ENCODE results near the gene ARHGEF16.
A peak's percentile ranks its signal among the peaks of the same experiment; 100 is the strongest.

Gene ARHGEF16

GRCh38 chr1:3476666-3477065, 22.2 kb downstream of the ARHGEF16 start:
- DNase-seq, result no peak
- TF ChIP-seq POLR2A (IDR thresholded peaks at IDR 0.05; ENCODE audit: low read length), result no peak
- no peak for TF ChIP-seq GATA1 (IDR thresholded peaks at IDR 0.05; ENCODE audit: low read depth, low read length)

DNA sequence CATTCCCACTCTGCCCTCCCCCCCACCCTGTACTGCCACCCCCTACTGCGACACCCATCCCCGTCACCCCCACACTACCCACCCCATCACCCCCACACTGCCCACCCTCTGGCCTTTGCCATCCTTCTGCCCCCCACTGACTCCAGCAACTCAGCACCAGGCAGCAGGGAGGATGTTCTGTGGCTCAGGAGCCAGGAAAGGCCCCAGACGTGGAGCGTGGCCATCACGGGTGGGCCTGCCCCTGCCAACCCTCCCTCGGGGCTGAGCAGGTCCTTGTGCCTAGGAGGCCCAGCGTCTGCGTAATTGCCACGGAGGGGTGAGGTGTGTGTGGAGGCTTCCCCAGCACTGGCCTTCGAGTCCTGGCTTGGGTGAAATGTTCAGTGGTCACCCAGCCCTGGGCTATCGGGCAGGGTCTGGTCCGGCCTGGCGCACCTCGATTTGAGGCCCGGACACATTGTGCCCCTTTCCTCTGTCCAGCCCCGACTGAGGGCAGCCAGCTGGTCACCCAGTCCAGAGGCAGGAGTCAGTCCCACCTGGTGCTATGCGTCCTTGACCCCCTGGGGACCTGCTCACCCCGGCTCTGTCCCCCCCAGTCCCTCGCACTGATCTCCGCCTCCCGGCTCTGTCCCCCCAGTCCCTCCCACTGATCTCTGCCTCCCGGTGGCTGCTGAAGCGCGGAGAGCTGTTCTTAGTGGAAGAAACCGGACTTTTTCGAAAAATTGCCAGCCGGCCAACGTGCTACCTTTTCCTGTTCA, 23.0 kb downstream of the ARHGEF16 start:
- peak in 1 of 2 experiments; percentile 7 for DNase-seq
- no peak for TF ChIP-seq GATA1 (IDR thresholded peaks at IDR 0.05; ENCODE audit: low read depth, low read length)

GRCh38 chr1:3478187-3478586, 23.7 kb downstream of the ARHGEF16 start:
- DNase-seq, result no peak
- TF ChIP-seq GATA1 (IDR thresholded peaks at IDR 0.05; ENCODE audit: low read depth, low read length) (no peak), POLR2A (IDR thresholded peaks at IDR 0.05; ENCODE audit: low read length) (no peak)

DNA sequence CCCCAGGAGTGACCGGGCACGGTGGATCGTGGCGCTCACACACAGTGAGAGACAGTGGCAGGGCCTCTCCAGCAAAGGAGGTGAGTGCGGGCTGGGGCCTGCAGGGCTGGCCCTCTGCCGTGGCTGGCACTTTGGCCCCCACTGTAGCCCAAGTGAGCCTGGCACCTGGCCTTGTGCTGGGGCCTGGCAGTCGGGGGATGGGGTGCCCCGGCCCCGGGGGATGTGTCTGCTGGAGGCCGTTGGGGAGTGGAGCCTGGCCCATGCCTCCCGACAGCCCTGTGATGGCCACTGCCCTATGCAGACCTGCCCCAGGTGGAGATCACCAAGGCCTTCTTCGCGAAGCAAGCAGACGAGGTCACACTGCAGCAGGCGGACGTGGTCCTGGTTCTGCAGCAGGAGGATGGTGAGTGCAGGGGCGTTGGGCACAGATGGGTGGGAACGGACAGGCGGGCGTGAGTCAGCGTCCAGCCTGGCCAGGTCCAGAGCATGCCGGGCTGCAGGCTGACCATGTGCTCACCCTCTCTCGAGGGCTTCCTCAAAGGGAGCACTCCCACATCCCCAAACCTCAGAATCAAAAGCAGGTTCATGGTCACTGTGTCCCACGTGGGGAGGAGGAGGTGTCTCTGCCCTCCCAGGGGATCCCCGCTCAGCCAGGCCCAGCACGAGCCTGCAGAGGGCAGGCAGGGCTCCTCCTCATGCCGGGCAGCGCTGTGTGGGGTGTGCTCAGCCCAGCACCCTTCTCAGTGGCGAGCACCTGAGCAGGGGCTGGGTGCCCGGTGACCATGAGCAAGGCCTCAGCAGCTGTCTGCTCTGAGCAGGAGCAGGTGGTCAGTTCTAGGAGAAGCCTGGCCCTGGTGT, 25.3 kb downstream of the ARHGEF16 start:
- no peak for DNase-seq
- TF ChIP-seq GATA1 (IDR thresholded peaks at IDR 0.05; ENCODE audit: low read depth, low read length) (no peak), POLR2A (IDR thresholded peaks at IDR 0.05; ENCODE audit: low read length) (no peak)

- no peak for DNase-seq
- TF ChIP-seq GATA1 (IDR thresholded peaks at IDR 0.05; ENCODE audit: low read depth, low read length) (no peak), POLR2A (IDR thresholded peaks at IDR 0.05; ENCODE audit: low read length) (no peak)
Measured at GRCh38 chr1:3480369-3480719, 25.9 kb downstream of the ARHGEF16 start.

DNA sequence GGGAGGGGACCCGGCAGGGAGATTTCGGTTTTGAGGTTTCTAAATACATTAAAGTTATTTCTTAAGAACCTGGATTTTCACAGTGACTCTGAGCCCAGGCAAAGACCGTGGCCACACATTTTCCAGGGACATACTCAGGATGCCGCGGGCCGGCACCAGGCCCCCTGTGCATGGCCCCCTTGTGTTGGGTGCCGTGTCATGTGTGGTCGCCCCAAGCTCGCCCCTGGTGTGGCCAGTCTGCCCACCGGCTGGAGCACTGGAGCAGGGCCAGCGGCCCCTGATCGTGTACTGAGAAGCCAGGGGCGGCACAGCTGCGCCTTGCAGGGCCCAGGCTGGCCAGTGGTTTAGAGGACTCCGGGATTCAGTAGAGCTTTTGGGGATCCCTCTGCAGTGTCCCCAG, 26.6 kb downstream of the ARHGEF16 start:
- no peak for TF ChIP-seq GATA1 (IDR thresholded peaks at IDR 0.05; ENCODE audit: low read depth, low read length)
- no peak for TF ChIP-seq POLR2A (IDR thresholded peaks at IDR 0.05; ENCODE audit: low read length)
- no peak for DNase-seq

GRCh38 chr1:3481836-3482375, 27.4 kb downstream of the ARHGEF16 start:
- TF ChIP-seq POLR2A (IDR thresholded peaks at IDR 0.05; ENCODE audit: low read length) (no peak), GATA1 (IDR thresholded peaks at IDR 0.05; ENCODE audit: low read depth, low read length) (no peak)
- no peak for DNase-seq

DNA sequence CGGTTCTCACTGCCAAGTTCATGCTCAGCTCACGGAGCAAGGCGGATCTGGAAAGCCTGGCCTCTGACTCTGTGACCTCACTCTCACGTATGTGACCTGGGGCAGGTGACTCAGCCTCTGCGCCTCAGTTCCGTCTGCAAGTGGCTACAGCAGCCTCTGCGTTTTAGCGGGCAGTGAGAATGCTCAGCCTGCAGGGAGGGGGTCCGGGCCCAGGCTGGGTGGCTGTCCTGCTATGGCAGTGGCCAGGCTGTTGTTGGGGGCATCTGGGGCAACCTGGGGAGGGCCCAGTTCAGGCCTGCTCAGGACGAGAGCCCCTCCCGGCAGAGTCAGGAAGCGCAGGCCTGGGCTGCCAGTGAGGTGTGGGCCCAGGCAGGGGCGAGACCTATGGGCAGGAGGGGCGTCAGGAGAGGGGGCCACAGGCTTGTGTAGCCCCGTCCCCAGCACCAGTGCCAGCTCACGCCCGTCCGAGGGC, 27.9 kb downstream of the ARHGEF16 start:
- no peak for DNase-seq
- TF ChIP-seq GATA1 (IDR thresholded peaks at IDR 0.05; ENCODE audit: low read depth, low read length) (no peak), POLR2A (IDR thresholded peaks at IDR 0.05; ENCODE audit: low read length) (no peak)

GRCh38 chr1:3483380-3483779, 28.9 kb downstream of the ARHGEF16 start:
- no peak for TF ChIP-seq POLR2A (IDR thresholded peaks at IDR 0.05; ENCODE audit: low read length)

DNA sequence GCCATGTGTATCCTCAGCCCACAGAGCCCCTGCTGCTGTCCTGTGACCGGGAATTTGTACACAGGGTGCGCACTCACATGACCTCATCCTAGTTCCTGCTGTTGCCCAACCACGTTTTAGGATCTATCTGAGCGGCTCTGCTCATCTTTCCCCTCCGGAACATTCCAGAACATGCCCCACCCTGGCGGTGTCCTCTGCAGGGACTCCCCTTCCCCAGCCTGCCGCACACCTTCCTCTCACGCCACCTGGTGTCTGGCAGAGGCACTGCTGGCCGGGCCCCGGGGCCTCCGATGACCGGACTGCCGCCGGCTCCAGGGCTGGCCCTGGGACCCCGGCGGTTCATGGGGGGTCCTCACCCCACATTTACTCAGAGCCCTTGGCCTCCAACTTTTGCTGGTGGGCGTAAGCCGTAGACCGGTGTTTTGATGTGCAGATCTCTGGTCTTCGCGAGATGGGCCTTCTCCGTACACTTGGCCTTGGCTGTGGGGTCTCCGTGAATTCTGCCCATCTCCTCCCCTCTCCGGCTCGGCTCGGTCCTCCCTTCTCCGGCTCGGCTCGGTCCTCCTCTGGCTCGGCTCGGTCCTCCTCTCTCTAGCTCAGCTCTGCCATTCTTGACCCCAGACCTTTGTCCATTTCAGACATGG, 29.5 kb downstream of the ARHGEF16 start:
- no peak for TF ChIP-seq POLR2A (IDR thresholded peaks at IDR 0.05; ENCODE audit: low read length)
- TF ChIP-seq GATA1 (IDR thresholded peaks at IDR 0.05; ENCODE audit: low read depth, low read length), result no peak
- peak in 1 of 2 experiments; percentile 39 for DNase-seq

More at GRCh38 chr1:3483380-3483779, 28.9 kb downstream of the ARHGEF16 start:
- DNase-seq, result no peak

- no peak for DNase-seq
- TF ChIP-seq POLR2A (IDR thresholded peaks at IDR 0.05; ENCODE audit: low read length) (no peak), GATA1 (IDR thresholded peaks at IDR 0.05; ENCODE audit: low read depth, low read length) (no peak)
Measured at GRCh38 chr1:3485016-3485415, 30.6 kb downstream of the ARHGEF16 start.

GRCh38 chr1:3488432-3488831, 34.0 kb downstream of the ARHGEF16 start:
- no peak for DNase-seq
- TF ChIP-seq POLR2A (IDR thresholded peaks at IDR 0.05; ENCODE audit: low read length), result no peak
- TF ChIP-seq GATA1 (IDR thresholded peaks at IDR 0.05; ENCODE audit: low read depth, low read length), result no peak

DNA sequence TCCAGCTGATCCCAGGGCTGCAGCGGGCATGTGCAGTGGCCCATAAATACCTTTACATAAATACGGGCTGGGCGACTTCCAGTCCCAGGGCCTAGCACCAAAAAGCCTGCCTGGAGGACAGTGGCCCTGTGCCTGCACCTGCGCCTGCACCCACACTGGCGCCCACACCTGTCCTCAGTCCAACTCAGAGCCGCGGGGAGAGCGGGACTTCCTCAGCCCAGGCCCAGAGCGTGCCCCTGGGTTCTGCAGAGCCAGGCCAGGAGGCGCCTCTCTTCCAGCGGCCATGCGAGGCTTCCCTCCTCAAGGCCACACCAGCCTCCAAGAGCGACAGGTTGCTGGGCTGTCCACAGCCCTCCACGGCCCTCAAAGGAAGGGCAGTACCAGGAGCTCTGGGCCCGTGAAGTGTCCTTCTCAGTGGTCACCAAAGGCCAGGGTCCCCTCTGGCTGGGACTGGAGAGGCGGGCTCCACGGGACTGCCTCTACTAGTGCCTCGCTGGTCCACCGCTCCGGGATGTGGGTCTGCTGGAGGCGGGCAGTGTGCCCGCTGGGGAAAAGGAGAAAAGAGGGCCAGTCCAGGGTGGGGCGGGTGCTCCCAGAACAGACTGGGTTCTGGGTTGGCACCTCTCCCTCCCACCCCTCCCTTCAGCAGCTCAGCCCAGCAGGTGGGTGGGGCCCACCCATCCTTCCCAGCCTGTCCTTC, 35.7 kb downstream of the ARHGEF16 start:
- TF ChIP-seq GATA1 (IDR thresholded peaks at IDR 0.05; ENCODE audit: low read depth, low read length), result no peak
- no peak for TF ChIP-seq POLR2A (IDR thresholded peaks at IDR 0.05; ENCODE audit: low read length)
- no peak for DNase-seq
